Measurements from ENCODE around the gene ALPK3.

GRCh38 chr15:84855765-84856164, 38.6 kb downstream of the ALPK3 start:
- no peak for TF ChIP-seq CTCF (IDR thresholded peaks at IDR 0.05)
- no peak for TF ChIP-seq POLR2A (IDR thresholded peaks at IDR 0.05)
